Stimulated activated CD8-positive, alpha-beta memory T cell treated with anti-CD3 and anti-CD28 coated beads, Interleukin-12 subunit alpha, Interleukin-12 subunit beta, amount 100 ng/mL, for 4 hours (primary cell): ENCODE data around the gene ELAVL2.

ENCODE experiments used
- DNase-seq: peaks from one replicate; pipeline ENCODE4 v3.0.0-alpha.2; 2020; ENCODE audit warnings: low read depth

ELAVL2 gene

GRCh38 chr9:23721466-23721865 lies 104.6 kb downstream of the ELAVL2 start:
- no peak for DNase-seq

GRCh38 chr9:23717505-23717904 lies 108.5 kb downstream of the ELAVL2 start:
- DNase-seq = no peak

- no peak for DNase-seq
Measured at GRCh38 chr9:23707249-23707648, 118.8 kb downstream of the ELAVL2 start.

GRCh38 chr9:23702311-23702922 lies 123.6 kb downstream of the ELAVL2 start:
- DNase-seq = no peak

DNA sequence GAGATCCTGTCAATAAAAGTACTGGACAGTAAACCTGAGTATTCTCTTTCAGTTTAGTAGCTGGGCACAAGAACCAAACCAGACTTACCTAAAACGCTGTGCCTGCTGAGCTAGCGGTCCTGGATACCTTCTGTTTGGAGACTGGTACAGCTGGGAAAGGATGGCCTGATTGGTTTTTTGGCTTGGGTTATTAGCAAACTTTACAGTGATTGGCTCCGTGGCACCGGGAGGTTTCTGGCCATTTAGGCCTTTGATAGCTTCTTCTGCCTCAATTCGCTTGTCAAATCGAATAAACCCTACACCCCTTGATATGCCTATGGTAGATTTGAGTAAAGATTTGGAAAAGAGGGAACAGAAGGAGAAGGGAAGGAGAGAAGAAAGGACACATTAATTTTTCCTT lies 124.7 kb downstream of the ELAVL2 start:
- DNase-seq = no peak

GRCh38 chr9:23700359-23700758 lies 125.7 kb downstream of the ELAVL2 start:
- no peak for DNase-seq

- no peak for DNase-seq
Measured at GRCh38 chr9:23698161-23698560, 127.9 kb downstream of the ELAVL2 start.

DNA sequence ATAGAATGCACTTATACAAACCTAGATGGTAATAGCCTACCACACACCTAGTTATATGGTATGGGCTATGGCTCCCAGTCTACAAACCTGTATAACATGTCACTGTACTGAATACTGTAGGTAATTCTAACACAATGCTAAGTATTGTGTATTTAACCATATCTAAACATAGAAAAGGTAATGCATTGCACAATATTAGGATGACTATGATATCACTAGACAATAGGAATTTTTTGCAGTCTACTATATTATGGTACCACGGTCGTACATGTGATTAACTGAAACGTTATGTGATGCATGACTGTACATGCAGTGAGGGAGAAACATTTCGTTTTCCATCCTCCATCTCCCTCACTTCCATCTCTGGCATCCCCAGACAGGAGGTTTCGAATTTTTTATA lies 130.5 kb downstream of the ELAVL2 start:
- DNase-seq = no peak

GRCh38 chr9:23693374-23693773 lies 132.7 kb downstream of the ELAVL2 start:
- no peak for DNase-seq

GRCh38 chr9:23686896-23687295 lies 139.1 kb downstream of the ELAVL2 start:
- no peak for DNase-seq

GRCh38 chr9:23686257-23686656 lies 139.8 kb downstream of the ELAVL2 start:
- no peak for DNase-seq

DNA sequence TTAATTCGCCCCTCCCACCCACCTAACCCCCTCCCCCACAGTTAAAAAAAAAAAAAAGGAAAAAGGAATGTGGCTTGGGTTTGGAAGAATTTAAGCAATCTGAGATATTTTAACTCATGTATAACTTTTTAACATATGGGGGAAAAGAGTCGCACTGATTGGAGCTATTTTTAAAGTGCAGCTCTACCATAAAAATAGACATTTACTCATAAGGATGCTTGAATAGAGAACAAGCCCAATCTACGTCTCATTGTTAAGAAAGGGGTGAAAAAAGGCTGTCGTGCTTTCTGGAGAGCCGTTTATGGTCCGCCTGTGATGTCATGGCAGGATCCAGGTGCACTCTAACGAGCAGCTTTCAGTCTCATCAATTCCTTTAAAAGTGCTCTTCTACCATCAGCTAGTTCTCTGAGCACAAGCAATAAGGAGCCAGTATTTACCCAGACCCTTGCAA lies 142.4 kb downstream of the ELAVL2 start:
- DNase-seq = no peak

DNA sequence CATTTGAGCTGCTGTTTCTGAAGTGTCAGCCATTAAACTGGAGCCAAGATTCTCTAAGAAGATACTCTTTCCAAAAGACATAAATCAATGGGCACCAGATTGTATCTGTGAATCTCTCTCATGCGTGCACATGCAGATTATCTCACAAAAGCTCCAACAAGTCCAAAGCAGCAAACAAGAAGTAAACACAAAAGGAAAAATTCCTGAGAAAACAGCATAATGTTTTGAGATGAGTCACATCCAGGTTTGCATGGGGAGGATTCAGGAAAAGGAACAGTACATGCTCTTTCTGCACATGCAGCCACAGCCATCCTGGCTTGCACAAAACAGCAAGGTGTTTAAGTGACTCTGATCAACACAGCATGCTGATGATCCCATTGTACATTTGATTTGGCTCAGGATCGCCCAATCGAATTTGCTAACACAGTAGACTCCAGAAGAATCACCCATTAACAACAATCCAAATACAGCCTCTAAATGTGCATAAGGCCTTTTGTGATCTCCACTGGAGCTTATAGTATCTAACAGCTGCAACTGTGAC lies 143.1 kb downstream of the ELAVL2 start:
- DNase-seq = no peak

DNA sequence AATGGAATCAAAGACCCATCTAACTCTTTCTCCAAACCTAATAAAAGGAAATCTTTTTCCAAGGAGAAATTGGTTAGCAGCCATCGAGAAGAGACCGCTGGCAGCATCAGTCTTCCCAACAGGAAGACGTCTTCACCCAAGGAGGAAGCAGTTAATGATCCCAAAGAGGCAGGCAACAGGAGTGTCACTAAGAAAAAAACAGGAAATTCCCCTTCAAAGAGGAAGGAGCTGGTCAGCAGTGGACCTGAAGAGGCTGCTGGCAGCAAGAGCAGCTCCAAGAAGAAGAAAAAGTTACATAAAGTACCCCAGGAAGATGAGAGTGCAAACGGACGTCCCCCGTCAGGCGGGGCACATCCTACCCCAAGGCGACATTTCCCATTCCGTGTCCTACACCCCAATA lies 143.7 kb downstream of the ELAVL2 start:
- DNase-seq = no peak

GRCh38 chr9:23677446-23677845 lies 148.6 kb downstream of the ELAVL2 start:
- DNase-seq = no peak

DNA sequence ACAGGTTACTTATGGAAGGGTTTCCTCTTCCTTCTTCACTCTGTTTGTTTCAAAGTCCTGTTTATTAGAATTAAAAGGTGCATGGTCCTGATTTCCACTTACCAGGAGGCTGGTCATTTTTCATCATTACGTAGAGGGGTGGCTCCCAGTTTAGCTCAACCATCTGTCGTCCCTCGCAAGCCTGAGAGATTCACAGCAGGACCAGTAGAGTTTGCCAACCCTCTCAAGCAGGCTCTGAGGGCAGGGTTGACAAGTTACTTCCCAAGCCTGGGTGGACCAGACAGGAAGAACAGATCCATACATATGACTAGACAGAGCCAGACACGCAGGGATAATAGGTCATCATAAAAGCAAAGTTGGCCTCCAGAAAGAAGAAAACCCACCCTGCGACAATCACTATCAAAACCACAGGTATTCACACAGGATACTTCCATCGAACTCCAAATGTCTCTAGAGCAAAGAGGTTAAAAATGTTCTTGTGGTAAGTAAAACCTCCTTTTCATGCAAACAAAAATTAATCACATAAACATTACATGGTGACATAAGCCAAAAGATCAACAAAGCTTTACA lies 151.9 kb downstream of the ELAVL2 start:
- DNase-seq = no peak

- DNase-seq = no peak
Measured at GRCh38 chr9:23672151-23672550, 153.9 kb downstream of the ELAVL2 start.

DNA sequence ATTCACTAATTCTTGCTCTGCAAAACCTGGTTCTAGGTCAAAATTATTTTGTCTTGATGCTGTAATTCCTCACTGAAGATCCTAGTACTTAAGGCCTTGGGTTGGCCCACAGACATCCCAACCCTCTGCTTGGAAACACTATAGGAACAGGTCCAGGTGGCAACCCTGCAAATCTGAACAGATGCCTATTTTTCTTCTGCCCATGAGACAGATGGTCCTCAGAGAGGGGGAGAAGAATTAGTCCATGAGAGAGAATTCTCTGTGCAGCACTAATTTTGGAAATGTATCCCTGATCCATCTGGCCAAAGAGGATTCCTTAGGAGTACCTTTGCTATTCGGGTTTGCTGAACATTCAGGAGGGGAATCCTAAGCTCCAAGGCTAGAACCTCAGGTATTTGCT lies 156.3 kb downstream of the ELAVL2 start:
- no peak for DNase-seq

GRCh38 chr9:23665635-23666034 lies 160.4 kb downstream of the ELAVL2 start:
- no peak for DNase-seq

DNA sequence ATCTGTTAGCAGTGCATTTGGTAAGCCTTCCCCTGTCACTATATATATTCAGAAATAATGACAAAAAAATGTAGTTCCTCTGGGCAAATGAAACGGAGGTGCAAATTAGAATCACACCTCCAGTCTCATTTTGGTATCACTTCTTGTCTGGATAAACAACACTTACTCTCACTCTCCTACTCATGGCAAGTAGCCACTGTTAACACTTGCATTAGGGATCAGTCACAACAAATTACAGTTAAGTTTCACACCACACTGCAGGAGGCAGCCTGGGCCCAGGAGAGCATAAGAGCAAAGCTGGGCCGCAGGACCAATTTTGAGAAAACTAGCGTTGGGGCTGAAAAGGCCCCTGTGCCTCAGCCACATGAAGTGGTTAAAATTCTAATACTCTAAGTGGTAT lies 161.0 kb downstream of the ELAVL2 start:
- DNase-seq = no peak

- DNase-seq = no peak
Measured at GRCh38 chr9:23663946-23664345, 162.1 kb downstream of the ELAVL2 start.

DNA sequence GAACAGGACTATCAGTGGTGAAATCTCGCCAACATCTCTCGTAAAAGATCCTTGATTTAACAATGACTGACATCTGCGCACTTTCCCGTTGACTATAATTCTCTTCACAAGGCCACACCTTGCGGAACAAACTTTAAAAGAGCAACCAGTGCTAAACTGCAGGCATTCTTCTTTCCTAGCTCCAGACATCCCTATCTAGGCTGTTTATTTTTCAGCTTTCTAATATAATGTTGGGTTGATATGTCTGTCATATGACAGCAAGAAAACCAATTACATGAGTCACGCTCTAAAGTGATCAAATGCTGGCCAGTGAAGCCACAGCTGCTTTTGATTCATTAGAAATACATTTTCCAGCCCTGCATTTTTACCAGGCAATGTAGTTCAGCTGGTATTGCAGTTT lies 162.5 kb downstream of the ELAVL2 start:
- no peak for DNase-seq

- no peak for DNase-seq
Measured at GRCh38 chr9:23663125-23663524, 162.9 kb downstream of the ELAVL2 start.

DNA sequence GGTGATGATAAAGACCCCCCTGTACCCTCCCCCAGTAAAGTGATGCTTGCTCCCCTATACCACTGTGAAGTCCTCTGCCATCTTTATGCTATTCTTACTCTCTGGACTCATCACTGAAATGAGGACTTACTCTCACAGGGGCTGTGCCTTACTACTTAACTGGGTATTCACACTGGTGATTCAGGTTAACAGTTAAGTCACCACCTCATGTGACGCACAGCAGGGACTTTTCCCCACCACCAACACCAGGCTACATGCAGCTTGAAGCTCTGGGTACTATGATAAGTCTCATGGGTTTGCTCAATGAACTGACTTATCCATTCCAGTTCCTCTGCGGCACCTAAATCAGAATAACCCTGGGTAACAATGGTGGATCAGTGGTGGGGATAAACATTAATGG lies 163.7 kb downstream of the ELAVL2 start:
- DNase-seq = no peak
